ENCODE results near the gene FAR2.

GRCh38 chr12:29229158-29229505 lies 80.1 kb downstream of the FAR2 start:
- TF ChIP-seq SP1 (IDR thresholded peaks at IDR 0.05) (no peak), FOXM1 (IDR thresholded peaks at IDR 0.05; ENCODE audit: borderline replicate concordance) (no peak), PKNOX1 (IDR thresholded peaks at IDR 0.05) (no peak), NFRKB (IDR thresholded peaks at IDR 0.05) (no peak), FOXA1 (IDR thresholded peaks at IDR 0.05) (no peak), BHLHE40 (IDR thresholded peaks at IDR 0.05; ENCODE audit: borderline replicate concordance) (no peak), ARNT (IDR thresholded peaks at IDR 0.05) (no peak), ELF4 (IDR thresholded peaks at IDR 0.05) (no peak), SUZ12 (IDR thresholded peaks at IDR 0.05) (no peak), FOXK2 (IDR thresholded peaks at IDR 0.05) (no peak), ZNF384 (IDR thresholded peaks at IDR 0.05) (no peak), CTBP1 (IDR thresholded peaks at IDR 0.05; ENCODE audit: borderline replicate concordance) (no peak), HDGF (IDR thresholded peaks at IDR 0.05; ENCODE audit: borderline replicate concordance) (no peak), TARDBP (IDR thresholded peaks at IDR 0.05) (no peak)

Data from HEK293T (cell line).